ENCODE measurements around the gene PCDH15.
A peak's percentile ranks its signal among the peaks of the same experiment; 100 is the strongest.

The PCDH15 gene

GRCh38 chr10:54067361-54067760 is 733.7 kb downstream of the PCDH15 start:
- no peak overlapping the region for H3K4me3 ChIP-seq (ENCODE audit: low read depth, low read length)
- DNase-seq (ENCODE audit: low read depth) = no peak
- no peak for TF ChIP-seq CTCF (IDR thresholded peaks at IDR 0.05; ENCODE audit: control insufficient read depth, extremely low read depth, insufficient read depth)

DNA sequence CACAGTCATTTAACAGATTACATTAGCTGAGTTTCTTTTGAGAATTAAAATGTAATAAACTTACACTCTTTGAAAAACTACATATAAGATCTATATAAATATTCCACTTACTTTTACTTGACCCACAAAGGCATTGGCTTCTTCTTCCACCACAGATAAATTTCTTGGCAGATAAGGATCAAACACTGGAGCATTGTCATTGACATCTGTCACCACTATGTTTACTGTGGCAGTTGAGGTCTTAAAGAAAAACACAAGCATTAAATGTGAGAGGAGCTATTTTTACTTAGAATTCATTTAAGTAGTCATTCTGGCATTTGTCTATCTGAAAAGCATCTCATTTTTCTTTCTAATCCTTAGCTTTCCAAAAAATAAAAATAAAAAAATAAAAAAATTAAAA is 734.4 kb downstream of the PCDH15 start:
- DNase-seq (ENCODE audit: low read depth) = no peak
- no peak overlapping the region for H3K4me3 ChIP-seq (ENCODE audit: low read depth, low read length)

GRCh38 chr10:54065106-54065505 is 735.9 kb downstream of the PCDH15 start:
- no peak for DNase-seq (ENCODE audit: low read depth)
- no peak for TF ChIP-seq CTCF (IDR thresholded peaks at IDR 0.05; ENCODE audit: control insufficient read depth, extremely low read depth, insufficient read depth)
- H3K4me3 ChIP-seq (ENCODE audit: low read depth, low read length) = no peak overlapping the region

More for the DNA sequence above, 734.4 kb downstream of the PCDH15 start:
- TF ChIP-seq CTCF (IDR thresholded peaks at IDR 0.05; ENCODE audit: control insufficient read depth, extremely low read depth, insufficient read depth) = no peak

DNA sequence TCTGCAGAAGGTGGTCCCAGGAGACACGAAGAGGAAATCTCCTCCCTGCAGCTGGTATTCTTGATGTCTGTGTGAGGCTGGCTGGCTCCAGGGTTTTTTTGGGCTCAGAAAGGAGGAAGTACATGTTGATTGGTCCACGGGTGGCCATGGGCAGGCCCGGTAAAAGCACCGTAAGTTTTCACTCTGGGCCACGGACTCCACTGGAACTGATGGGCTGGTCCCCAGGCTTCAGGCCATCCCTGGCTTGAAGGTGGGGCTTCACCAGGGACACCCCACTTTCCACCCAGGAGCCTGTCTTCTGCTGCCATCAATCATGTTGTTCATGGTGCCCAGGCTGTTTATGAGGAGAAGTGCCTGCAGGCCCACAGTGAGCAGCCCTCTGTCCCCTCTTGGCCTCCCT is 736.8 kb downstream of the PCDH15 start:
- no peak for DNase-seq (ENCODE audit: low read depth)
- H3K4me3 ChIP-seq (ENCODE audit: low read depth, low read length) = no peak overlapping the region
- TF ChIP-seq CTCF (IDR thresholded peaks at IDR 0.05; ENCODE audit: control insufficient read depth, extremely low read depth, insufficient read depth) = no peak

DNA sequence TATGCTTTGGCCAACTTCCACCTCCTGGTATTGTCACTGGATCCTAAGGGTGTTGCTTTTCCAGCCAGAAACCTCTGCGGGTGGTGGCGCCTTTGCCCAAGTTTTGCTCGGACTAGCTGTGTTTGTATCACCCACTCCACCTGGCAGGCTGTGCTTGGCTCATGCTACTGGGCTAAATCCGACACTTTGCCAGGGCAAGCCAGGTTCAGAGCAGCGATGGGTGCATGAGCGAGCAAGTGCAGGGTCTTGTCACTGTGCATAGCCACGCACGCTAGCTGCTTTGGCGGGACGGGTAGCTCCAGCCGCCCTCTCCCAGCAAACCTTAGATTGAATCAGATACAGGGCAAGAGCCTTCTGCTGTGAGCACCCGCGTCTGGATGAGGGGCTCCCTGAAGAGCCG is 737.5 kb downstream of the PCDH15 start:
- DNase-seq (ENCODE audit: low read depth) = peak; percentile 36
- peak; percentile 53 for TF ChIP-seq CTCF (IDR thresholded peaks at IDR 0.05; ENCODE audit: control insufficient read depth, extremely low read depth, insufficient read depth)
- no peak overlapping the region for H3K4me3 ChIP-seq (ENCODE audit: low read depth, low read length)

DNA sequence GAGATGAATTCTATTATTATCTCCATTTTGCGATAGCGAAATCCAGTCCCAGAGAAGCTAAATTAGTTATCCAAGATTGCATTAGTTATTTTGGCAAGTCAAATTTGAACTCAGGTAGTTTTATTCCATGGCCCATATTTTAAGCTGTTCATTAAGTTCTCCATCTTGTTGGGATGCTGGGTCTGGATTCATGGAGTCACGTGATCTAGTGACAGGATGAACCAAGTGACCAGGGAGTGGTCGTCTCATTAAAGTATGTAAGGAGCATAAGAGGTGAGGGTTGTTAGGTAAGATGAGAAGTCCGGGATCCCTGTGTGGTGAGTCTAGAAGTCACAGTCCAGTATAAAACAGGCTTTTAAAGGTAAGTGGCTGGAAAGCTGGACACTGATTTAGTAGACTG is 740.5 kb downstream of the PCDH15 start:
- no peak for TF ChIP-seq CTCF (IDR thresholded peaks at IDR 0.05; ENCODE audit: control insufficient read depth, extremely low read depth, insufficient read depth)
- no peak overlapping the region for H3K4me3 ChIP-seq (ENCODE audit: low read depth, low read length)
- DNase-seq (ENCODE audit: low read depth) = no peak

- H3K4me3 ChIP-seq (ENCODE audit: low read depth, low read length) = no peak overlapping the region
- no peak for TF ChIP-seq CTCF (IDR thresholded peaks at IDR 0.05; ENCODE audit: control insufficient read depth, extremely low read depth, insufficient read depth)
- DNase-seq (ENCODE audit: low read depth) = no peak
These were observed 743.7 kb downstream of the PCDH15 start for GRCh38 chr10:54057357-54057756.
